Large intestine (tissue), 3 donors: ENCODE results near the gene SLC5A1. TPM values are rescaled to one million over a fixed set of nuclear protein-coding genes. Genes with fewer than 3 reads are reported as not detected.
"Not testable (repeated sequence)": the region's sequence is repeated elsewhere in the genome, so short reads cannot be mapped to it uniquely, and the experiment has no call there.

Experiments
- DNase-seq, 2 donors: peaks; one replicate each; pipeline versions ENCODE4 v3.0.0 to v3.0.0-alpha.2; 2013
- H3K27ac ChIP-seq: one replicate; pipeline ENCODE4 v1.5.1; 2013; ENCODE audit warnings: low read length
- H3K27me3 ChIP-seq: 2 replicates; pipeline ENCODE4 v1.6.1; 2013; ENCODE audit warnings: low read length; ENCODE audit not compliant: control insufficient read depth, insufficient read depth
- H3K36me3 ChIP-seq: 2 replicates; pipeline ENCODE4 v1.6.1; 2013; ENCODE audit warnings: low read length; ENCODE audit not compliant: control insufficient read depth, insufficient read depth
- H3K4me1 ChIP-seq: one replicate; pipeline ENCODE4 v1.6.1; 2013; ENCODE audit warnings: low read length; ENCODE audit not compliant: control insufficient read depth, insufficient read depth
- H3K4me3 ChIP-seq: one replicate; pipeline ENCODE4 v1.5.1; 2013; ENCODE audit warnings: low read length
- H3K9me3 ChIP-seq: one replicate; pipeline ENCODE4 v1.6.1; 2013; ENCODE audit warnings: mild to moderate bottlenecking, low read depth, low read length, moderate library complexity; ENCODE audit not compliant: control insufficient read depth
- WGBS: methylation state at CpG from one replicate; pipeline ENCODE4 v1.1.5; 2013; ENCODE audit warnings: low lambda C conversion rate; ENCODE audit not compliant: insufficient coverage; 5-methylcytosine and 5-hydroxymethylcytosine counted together
- polyA plus RNA-seq: library from polyadenylated mRNA; unstranded; fragments of 120-200 nt; gene quantifications from one replicate; pipeline ENCODE4 v1.2.1, GENCODE V29; 2013

The SLC5A1 gene
- polyA plus RNA-seq, 1 donor, result 166 TPM

- WGBS, result no CpG with 5 or more reads among the region's 5 CpGs
- H3K4me3 ChIP-seq, H3K27ac ChIP-seq, H3K36me3 ChIP-seq, H3K4me1 ChIP-seq, H3K9me3 ChIP-seq, H3K27me3 ChIP-seq, DNase-seq: not testable (repeated sequence)
Measured at GRCh38 chr22:32160411-32160810, 117.3 kb downstream of the SLC5A1 start.

Other genes starting within 250 kb of the SLC5A1 start
- gene YWHAH, start 98.7 kb upstream of the SLC5A1 start, polyA plus RNA-seq, result 90.3 TPM
- 0.21 TPM for gene C22orf42, start 116.0 kb downstream of the SLC5A1 start, polyA plus RNA-seq
- gene RFPL2, start 161.8 kb downstream of the SLC5A1 start, polyA plus RNA-seq, result 0.21 TPM
- gene SLC5A4, start 212.1 kb downstream of the SLC5A1 start, polyA plus RNA-seq, result 2.6 TPM